SIG-M5 treated with dmso at 0.1 percent for 504 hours (cell line): Measurements from ENCODE around the gene ZNF324.
A peak's percentile ranks its signal among the peaks of the same experiment; 100 is the strongest.
"Not testable (repeated sequence)": the region's sequence is repeated elsewhere in the genome, so short reads cannot be mapped to it uniquely, and the experiment has no call there.

Experiments used
- DNase-seq: peaks from one replicate; lab custom pipeline; 2025; ENCODE audit not compliant: unreplicated experiment; lab: John Stamatoyannopoulos, UW

ZNF324 gene

GRCh38 chr19:58470837-58471543 lies 4.1 kb downstream of the ZNF324 start:
- DNase-seq, result not testable (repeated sequence)

GRCh38 chr19:58471736-58472135 lies 4.9 kb downstream of the ZNF324 start:
- DNase-seq, result no peak

- no peak for DNase-seq
Observed at GRCh38 chr19:58473775-58474174, 6.9 kb downstream of the ZNF324 start.

GRCh38 chr19:58474291-58474996 lies 7.6 kb downstream of the ZNF324 start:
- no peak for DNase-seq

- no peak for DNase-seq
Observed at GRCh38 chr19:58474997-58475713, 8.3 kb downstream of the ZNF324 start.

- DNase-seq, result peak; percentile 97
Observed at GRCh38 chr19:58475714-58476497, 9.0 kb downstream of the ZNF324 start, which contains the start of gene ZNF446. Gene ZNF446 (plus strand): TSS chr19:58476352. CDS start chr19:58477219, 867 bp downstream.

GRCh38 chr19:58476498-58477015 lies 9.7 kb downstream of the ZNF324 start:
- DNase-seq, result no peak

GRCh38 chr19:58477130-58477529 lies 10.2 kb downstream of the ZNF324 start:
- DNase-seq, result no peak

GRCh38 chr19:58477871-58478270 lies 11.0 kb downstream of the ZNF324 start:
- no peak for DNase-seq

- DNase-seq, result no peak
Observed at GRCh38 chr19:58479303-58479702, 12.4 kb downstream of the ZNF324 start.

- DNase-seq, result no peak
Observed at GRCh38 chr19:58479736-58480480, 13.0 kb downstream of the ZNF324 start.

- DNase-seq, result no peak
Observed at GRCh38 chr19:58480481-58480830, 13.6 kb downstream of the ZNF324 start.

GRCh38 chr19:58480831-58481230 lies 14.0 kb downstream of the ZNF324 start:
- no peak for DNase-seq

GRCh38 chr19:58482372-58482771 lies 15.5 kb downstream of the ZNF324 start:
- DNase-seq, result no peak

GRCh38 chr19:58483776-58484175 lies 16.9 kb downstream of the ZNF324 start:
- DNase-seq, result no peak

GRCh38 chr19:58484349-58484748 lies 17.5 kb downstream of the ZNF324 start:
- DNase-seq, result not testable (repeated sequence)

GRCh38 chr19:58491393-58491792 lies 24.5 kb downstream of the ZNF324 start:
- DNase-seq, result no peak

GRCh38 chr19:58492265-58492664 lies 25.4 kb downstream of the ZNF324 start:
- no peak for DNase-seq

GRCh38 chr19:58497634-58498170 lies 30.8 kb downstream of the ZNF324 start:
- no peak for DNase-seq
